SK-N-SH (cell line): ENCODE data around the gene LMAN2. TPM values are rescaled to one million over a fixed set of nuclear protein-coding genes. Genes with fewer than 3 reads are reported as not detected.

Experiments used
- CTCF ChIA-PET: fragments of 300-600, 350-600 bp; formaldehyde crosslinking; extraction: SDS; loops from one replicate; lab custom pipeline; 2021; lab: Yijun Ruan, JAX
- POLR2A ChIA-PET: fragments of 350-600 bp; sonication (Branson Sonifier 250); formaldehyde crosslinking; extraction: SDS; loops from one replicate; lab custom pipeline; 2020; ENCODE audit warnings: antibody characterized with exemption, inconsistent platforms; lab: Yijun Ruan, JAX
- DNase-seq: peaks from one replicate; pipeline ENCODE4 v3.0.0; 2012
- H2AFZ ChIP-seq: fragments of 200-600 bp; sonication (generic); 2 replicates; pipeline ENCODE4 v1.8.1; 2016; ENCODE audit warnings: antibody characterized with exemption, mild to moderate bottlenecking, low read depth
- H3F3A ChIP-seq: fragments of 200-600 bp; sonication (generic); replicated peaks from 2 replicates; pipeline ENCODE3; 2016; ENCODE audit warnings: antibody characterized with exemption, mild to moderate bottlenecking; ENCODE audit not compliant: insufficient read depth
- H3K27ac ChIP-seq, 2 experiments: fragments of 200-500 bp in 1 of 2; fragments of 200-600 bp in 1 of 2; sonication (Bioruptor generic) in 1 of 2; sonication (generic), shearing (Covaris generic) in 1 of 2; 2 replicates each; pipeline versions ENCODE4 v1.5.1 to v1.6.1; 2014 to 2016; ENCODE audit warnings: low read depth in 2 of 2, inconsistent platforms in 1 of 2, low read length in 1 of 2, mild to moderate bottlenecking in 1 of 2, mixed read lengths in 1 of 2
- H3K27me3 ChIP-seq: fragments of 200-600 bp; sonication (generic), shearing (Covaris generic); 2 replicates; pipeline ENCODE4 v1.6.1; 2016; ENCODE audit warnings: mixed run types; ENCODE audit not compliant: insufficient read depth
- H3K36me3 ChIP-seq, 2 experiments: fragments of 200-500 bp in 1 of 2; fragments of 200-600 bp in 1 of 2; sonication (Bioruptor generic) in 1 of 2; sonication (generic) in 1 of 2; replicated peaks in 1 of 2; 2 replicates each; pipeline versions ENCODE3 to v1.5.1; 2014 to 2016; ENCODE audit warnings: low read length in 1 of 2, mild to moderate bottlenecking in 1 of 2; ENCODE audit not compliant: insufficient read depth in 2 of 2, control insufficient read depth in 1 of 2
- H3K4me1 ChIP-seq, 2 experiments: fragments of 200-500 bp in 1 of 2; fragments of 200-600 bp in 1 of 2; sonication (Bioruptor generic) in 1 of 2; sonication (generic), shearing (Covaris generic) in 1 of 2; 2 replicates each; pipeline versions ENCODE4 v1.5.1 to v1.6.1; 2014 to 2016; ENCODE audit warnings: low read depth in 1 of 2, low read length in 1 of 2, mixed run types in 1 of 2; ENCODE audit not compliant: insufficient read depth in 2 of 2, control insufficient read depth in 1 of 2
- H3K4me2 ChIP-seq: fragments of 200-600 bp; sonication (generic), shearing (Covaris generic); 2 replicates; pipeline ENCODE4 v1.6.1; 2017; ENCODE audit warnings: mixed run types
- H3K4me3 ChIP-seq, 2 experiments: fragments of 200-500 bp in 1 of 2; fragments of 200-600 bp in 1 of 2; sonication (Bioruptor generic) in 1 of 2; sonication (generic), shearing (Covaris generic) in 1 of 2; 2 replicates each; pipeline versions ENCODE4 v1.5.1 to v1.8.1; 2014 to 2016; ENCODE audit warnings: low read depth in 2 of 2, inconsistent platforms in 1 of 2, low read length in 1 of 2, mild to moderate bottlenecking in 1 of 2, mixed read lengths in 1 of 2, moderate library complexity in 1 of 2
- H3K79me2 ChIP-seq: fragments of 200-600 bp; sonication (generic); 2 replicates; pipeline ENCODE4 v1.8.1; 2017; ENCODE audit warnings: mild to moderate bottlenecking; ENCODE audit not compliant: insufficient read depth
- H3K9ac ChIP-seq: fragments of 200-600 bp; sonication (generic); 2 replicates; pipeline ENCODE4 v1.6.1; 2017; ENCODE audit warnings: mixed run types
- H3K9me2 ChIP-seq: fragments of 200-600 bp; sonication (generic); 2 replicates; pipeline ENCODE4 v1.6.1; 2017; ENCODE audit warnings: mixed run types
- H3K9me3 ChIP-seq: fragments of 200-600 bp; sonication (generic); 2 replicates; pipeline ENCODE4 v1.6.1; 2017; ENCODE audit warnings: mixed run types, mild to moderate bottlenecking, moderate library complexity
- H4K20me1 ChIP-seq: fragments of 200-600 bp; sonication (generic); 2 replicates; pipeline ENCODE4 v1.6.1; 2017; ENCODE audit warnings: mild to moderate bottlenecking, mixed run types; ENCODE audit not compliant: insufficient read depth
- CHD2 ChIP-seq: fragments of 150-350 bp; IDR thresholded peaks from 2 replicates; pipeline ENCODE4 v1.6.1; 2018; ENCODE audit warnings: low read length; ENCODE audit not compliant: partially characterized antibody
- EZH2phosphoT487 ChIP-seq: fragments of 200-600 bp; sonication (generic); IDR thresholded peaks from 2 replicates; pipeline ENCODE4 v1.6.1; 2017; ENCODE audit warnings: low read depth, mixed run types, mild to moderate bottlenecking, antibody characterized with exemption, moderate library complexity, borderline replicate concordance
- FOSL2 ChIP-seq: IDR thresholded peaks from 2 replicates; pipeline ENCODE4 v1.4.0; 2012; ENCODE audit warnings: low read depth, mild to moderate bottlenecking, moderate library complexity, borderline replicate concordance
- FOXM1 ChIP-seq: IDR thresholded peaks from 2 replicates; pipeline ENCODE4 v1.4.0; 2012; ENCODE audit warnings: low read depth, mild to moderate bottlenecking
- GATA2 ChIP-seq: sonication (generic); formaldehyde crosslinking; IDR thresholded peaks from 2 replicates; pipeline ENCODE4 v1.5.0; 2020; ENCODE audit warnings: mild to moderate bottlenecking, missing genetic modification reagents
- IRF3 ChIP-seq: fragments of 150-350 bp; IDR thresholded peaks from 2 replicates; pipeline ENCODE4 v1.6.1; 2016; ENCODE audit warnings: mild to moderate bottlenecking, low read depth, low read length
- MEF2A ChIP-seq: IDR thresholded peaks from 2 replicates; pipeline ENCODE4 v1.4.0; 2012; ENCODE audit warnings: low read depth, borderline replicate concordance
- NFIC ChIP-seq: IDR thresholded peaks from 2 replicates; pipeline ENCODE4 v1.4.0; 2012; ENCODE audit warnings: borderline replicate concordance
- PBX3 ChIP-seq: IDR thresholded peaks from 2 replicates; pipeline ENCODE4; 2012
- POLR2AphosphoS5 ChIP-seq: IDR thresholded peaks from 2 replicates; pipeline ENCODE4 v1.6.1; 2012; ENCODE audit warnings: low read depth, low read length
- RAD21 ChIP-seq: IDR thresholded peaks from 2 replicates; pipeline ENCODE4 v1.6.1; 2012; ENCODE audit warnings: mild to moderate bottlenecking, low read length
- RCOR1 ChIP-seq: fragments of 150-350 bp; IDR thresholded peaks from 2 replicates; pipeline ENCODE4 v1.6.1; 2017; ENCODE audit warnings: antibody characterized with exemption, low read length
- REST ChIP-seq: IDR thresholded peaks from 2 replicates; pipeline ENCODE4 v1.6.1; 2012; ENCODE audit warnings: mild to moderate bottlenecking, low read depth, low read length, moderate library complexity
- RFX5 ChIP-seq: IDR thresholded peaks from 2 replicates; pipeline ENCODE4 v1.6.1; 2012; ENCODE audit warnings: mild to moderate bottlenecking, improper control_type of control experiment, low read length
- SMC3 ChIP-seq: IDR thresholded peaks from 2 replicates; pipeline ENCODE4 v1.6.1; 2012; ENCODE audit warnings: low read depth, low read length, improper control_type of control experiment
- TCF12 ChIP-seq: IDR thresholded peaks from 2 replicates; pipeline ENCODE4 v1.4.0; 2012
- TEAD4 ChIP-seq: IDR thresholded peaks from 2 replicates; pipeline ENCODE4 v1.4.0; 2012; ENCODE audit warnings: mild to moderate bottlenecking, borderline replicate concordance; ENCODE audit not compliant: insufficient read depth
- ZBTB33 ChIP-seq: IDR thresholded peaks from 2 replicates; pipeline ENCODE4 v1.4.0; 2012; ENCODE audit warnings: low read depth, borderline replicate concordance
- WGBS: methylation state at CpG from one replicate; pipeline ENCODE4 v1.1.6; 2017; ENCODE audit warnings: low lambda C conversion rate; 5-methylcytosine and 5-hydroxymethylcytosine counted together
- polyA plus RNA-seq, 3 experiments: library from polyadenylated mRNA; depleted of rRNA; stranded (reverse); fragments of >200 nt; gene quantifications; 2 replicates each; pipeline ENCODE4 v1.2.3, GENCODE V29; 2012

LMAN2 gene
- polyA plus RNA-seq, 1 of the 3 experiments (the other 2 are of a cell fraction): 500 TPM

GRCh38 chr5:177339107-177339638 is 12.3 kb downstream of the LMAN2 start:
- Histone ChIP-seq H3K4me1 (no peaks in the 10 kb centered on the region), H2AFZ (no peak overlapping the region), H3K4me2 (no peak overlapping the region), H3K27ac (no peak overlapping the region), H3K36me3 (peaks cover 14 to 56% of the 10 kb centered on the region in 2 experiments), H3K9me2 (no peaks in the 10 kb centered on the region), H4K20me1 (peaks cover 7% of the 10 kb centered on the region; the same call in 1 of the 2 replicates), H3K79me2 (peaks cover 48% of the 10 kb centered on the region), H3K4me3 (no peak overlapping the region), H3K9me3 (no peaks in the 10 kb centered on the region), H3F3A (no peaks in the 10 kb centered on the region), H3K27me3 (no peaks in the 10 kb centered on the region), H3K9ac (no peak overlapping the region)
- CTCF ChIA-PET: interaction anchor here (1.3 kb wide), 1 partner anchor 21 kb away, joined by 4 read pairs; no protein-coding TSS in a partner anchor
- 77% methylated on average over 8 of the region's 11 CpGs for WGBS
- TF ChIP-seq FOSL2: no peak
- TF ChIP-seq FOXM1: no peak
- TF ChIP-seq NFIC: no peak
- no peak for TF ChIP-seq RFX5
- TF ChIP-seq POLR2AphosphoS5: no peak
- no peak for TF ChIP-seq ZBTB33
- no peak for TF ChIP-seq REST
- no peak for DNase-seq
- POLR2A ChIA-PET: interaction anchor here (1.3 kb wide), 1 partner anchor 11 kb away, joined by 5 read pairs; no protein-coding TSS in a partner anchor

GRCh38 chr5:177338251-177339106 is 13.0 kb downstream of the LMAN2 start:
- no peak for TF ChIP-seq RAD21
- TF ChIP-seq EZH2phosphoT487: no peak
- TF ChIP-seq SMC3: no peak
- TF ChIP-seq PBX3: no peak
- TF ChIP-seq NFIC: no peak
- no peak for TF ChIP-seq IRF3
- no peak for TF ChIP-seq RCOR1
- no peak for TF ChIP-seq GATA2 (CRISPR knock-in tag)
- no peak for TF ChIP-seq MEF2A
- TF ChIP-seq TEAD4: no peak
- no peak for TF ChIP-seq FOSL2
- TF ChIP-seq POLR2AphosphoS5: no peak
- TF ChIP-seq CHD2: no peak
- no peak for TF ChIP-seq TCF12
- ChIA-PET POLR2A (interaction anchor here (1.3 kb wide), 1 partner anchor 12 kb away, joined by 5 read pairs; no protein-coding TSS in a partner anchor), CTCF (interaction anchor here (1.3 kb wide), 1 partner anchor 20 kb away, joined by 4 read pairs; no protein-coding TSS in a partner anchor)
- Histone ChIP-seq H3F3A (no peaks in the 10 kb centered on the region), H3K27ac (no peak overlapping the region), H3K9me3 (no peaks in the 10 kb centered on the region), H3K27me3 (no peaks in the 10 kb centered on the region), H4K20me1 (peaks cover 4% of the 10 kb centered on the region; the same call in 1 of the 2 replicates), H3K4me2 (no peak overlapping the region), H3K4me3 (no peak overlapping the region), H3K9me2 (no peaks in the 10 kb centered on the region), H3K36me3 (peaks cover 14 to 63% of the 10 kb centered on the region in 2 experiments), H3K4me1 (no peaks in the 10 kb centered on the region), H3K79me2 (peaks cover 42% of the 10 kb centered on the region), H2AFZ (no peak overlapping the region), H3K9ac (no peak overlapping the region)
- WGBS: 88% methylated on average over 5 of the region's 22 CpGs
- no peak for DNase-seq
